SW 1271 (cell line): ENCODE results near the gene SLC37A3.
"Not testable (repeated sequence)": the region's sequence is repeated elsewhere in the genome, so short reads cannot be mapped to it uniquely, and the experiment has no call there.

Source experiments
- DNase-seq, 2 experiments: peaks; one replicate each; lab custom pipeline; 2025; lab: John Stamatoyannopoulos, UW

Gene SLC37A3

GRCh38 chr7:140348161-140348849 is 50.0 kb downstream of the SLC37A3 start:
- DNase-seq, result no peak

GRCh38 chr7:140347218-140347617 is 51.1 kb downstream of the SLC37A3 start:
- DNase-seq, result no peak

- DNase-seq, result no peak
These were observed 52.9 kb downstream of the SLC37A3 start for GRCh38 chr7:140345426-140345825.

- no peak for DNase-seq
These were observed 55.4 kb downstream of the SLC37A3 start for GRCh38 chr7:140342727-140343514.

- not testable (repeated sequence) for DNase-seq
These were observed 59.4 kb downstream of the SLC37A3 start for GRCh38 chr7:140338959-140339358.

DNA sequence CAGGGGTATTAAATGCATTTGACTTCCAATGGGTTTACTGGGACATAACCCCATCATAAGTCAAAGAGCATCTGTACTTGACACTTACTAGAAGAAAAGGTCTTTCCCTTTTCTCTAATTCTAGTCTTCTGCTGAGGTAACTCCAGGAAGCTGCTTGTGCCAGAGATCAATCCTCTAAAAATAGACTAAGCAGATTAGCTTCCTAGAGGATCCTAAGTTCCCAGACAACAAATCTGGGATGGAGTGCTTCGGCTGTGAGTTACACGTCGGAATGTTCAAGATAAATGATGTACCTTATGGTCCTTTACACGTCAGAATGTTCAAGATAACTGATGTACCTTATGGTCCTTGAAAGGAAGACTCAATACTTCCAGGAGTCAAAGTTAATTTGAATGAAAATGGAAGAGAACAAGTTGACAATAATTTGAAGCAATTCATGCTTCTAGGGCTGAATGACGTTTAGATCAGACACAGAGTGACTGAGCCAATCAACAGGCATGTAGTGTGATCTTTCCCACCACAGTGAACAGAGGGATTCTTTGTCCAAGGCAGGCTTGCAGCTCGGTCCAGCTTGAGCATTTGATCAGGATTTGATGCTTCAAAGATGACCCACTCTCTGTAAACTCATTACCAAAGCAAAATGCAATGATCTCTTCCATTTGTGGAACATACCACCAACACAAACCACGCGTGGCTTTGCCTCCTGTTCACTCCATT is 63.8 kb downstream of the SLC37A3 start:
- no peak for DNase-seq

DNA sequence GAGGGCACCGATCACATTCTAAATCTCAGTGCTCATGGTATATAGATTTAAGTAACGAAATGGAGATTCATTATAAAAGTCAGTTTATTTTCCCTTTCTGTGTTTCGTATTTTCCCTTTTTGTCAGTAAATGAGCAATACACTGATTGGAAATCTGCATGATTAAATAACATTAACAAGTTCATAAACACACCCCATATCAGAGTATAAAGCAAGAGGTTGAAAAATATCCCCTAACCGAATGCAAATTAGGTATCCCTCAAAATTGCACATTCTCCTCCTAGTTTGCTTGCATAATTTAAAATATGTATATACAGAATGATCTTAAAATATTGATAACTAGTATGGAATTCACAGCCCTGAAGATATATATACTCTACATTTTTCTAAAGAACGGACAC is 64.6 kb downstream of the SLC37A3 start:
- DNase-seq, result no peak

DNA sequence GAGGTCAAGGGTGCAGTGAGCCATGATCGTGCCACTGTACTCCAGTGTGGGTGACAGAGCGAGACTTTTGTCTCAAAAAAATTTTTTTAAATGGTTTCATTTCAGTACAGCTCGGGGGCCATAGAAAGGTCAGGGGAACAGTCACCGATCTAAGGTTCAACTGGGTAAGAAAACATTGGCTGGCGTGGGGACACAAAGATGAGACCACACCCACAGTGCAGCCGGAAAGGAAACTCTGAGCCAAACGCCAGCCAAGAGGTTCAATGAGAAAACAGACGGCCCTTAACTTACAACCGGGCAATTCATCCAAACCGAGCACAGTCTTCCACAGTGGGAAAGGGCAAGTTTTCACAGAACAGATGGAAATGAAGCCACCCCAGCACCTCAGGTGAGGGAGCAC is 65.1 kb downstream of the SLC37A3 start:
- DNase-seq, result no peak

DNA sequence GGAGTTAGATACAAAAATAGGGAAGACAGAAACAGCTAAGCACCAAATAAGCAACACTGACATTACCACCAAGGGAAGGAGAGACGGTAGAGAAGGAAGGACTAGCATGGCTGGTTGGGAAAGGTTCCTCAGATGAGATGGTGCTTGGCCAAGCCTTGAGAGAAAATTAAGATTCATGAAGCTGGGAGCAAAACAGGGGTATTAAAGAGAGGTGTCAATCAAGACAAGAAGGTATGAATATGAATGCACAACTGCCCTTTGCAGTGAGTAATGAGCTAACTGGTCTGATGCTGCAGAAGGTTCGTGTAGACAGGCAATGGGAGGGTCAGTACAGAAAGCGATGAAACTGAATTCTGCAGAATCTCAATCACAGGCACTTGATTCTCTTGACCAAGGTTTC is 67.7 kb downstream of the SLC37A3 start:
- DNase-seq, result no peak

- no peak for DNase-seq
These were observed 68.2 kb downstream of the SLC37A3 start for GRCh38 chr7:140330128-140330527.

DNA sequence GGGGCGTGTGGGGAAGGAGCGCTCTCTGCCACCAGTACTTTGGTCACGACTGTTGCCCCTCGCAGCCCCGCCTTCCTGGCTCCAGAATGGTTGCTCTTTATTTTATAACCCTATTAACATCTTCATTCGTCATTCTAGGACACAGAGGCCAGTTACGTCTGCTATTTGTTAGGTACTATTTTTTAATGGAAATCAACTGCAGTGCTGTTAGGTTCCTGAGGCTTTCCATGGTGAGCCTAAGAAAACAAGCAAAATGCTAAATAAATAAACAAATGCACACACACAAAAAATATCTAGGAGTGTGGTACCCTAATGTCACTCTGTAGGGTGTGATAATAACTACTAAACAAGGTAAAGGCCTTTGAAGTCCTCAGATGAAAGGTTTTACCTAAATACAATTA is 71.1 kb downstream of the SLC37A3 start:
- DNase-seq, result no peak

GRCh38 chr7:140326116-140326928 is 72.0 kb downstream of the SLC37A3 start:
- DNase-seq, result no peak

- no peak for DNase-seq
These were observed 72.7 kb downstream of the SLC37A3 start for GRCh38 chr7:140325600-140325999.

GRCh38 chr7:140324714-140325113 is 73.6 kb downstream of the SLC37A3 start:
- DNase-seq, result no peak

DNA sequence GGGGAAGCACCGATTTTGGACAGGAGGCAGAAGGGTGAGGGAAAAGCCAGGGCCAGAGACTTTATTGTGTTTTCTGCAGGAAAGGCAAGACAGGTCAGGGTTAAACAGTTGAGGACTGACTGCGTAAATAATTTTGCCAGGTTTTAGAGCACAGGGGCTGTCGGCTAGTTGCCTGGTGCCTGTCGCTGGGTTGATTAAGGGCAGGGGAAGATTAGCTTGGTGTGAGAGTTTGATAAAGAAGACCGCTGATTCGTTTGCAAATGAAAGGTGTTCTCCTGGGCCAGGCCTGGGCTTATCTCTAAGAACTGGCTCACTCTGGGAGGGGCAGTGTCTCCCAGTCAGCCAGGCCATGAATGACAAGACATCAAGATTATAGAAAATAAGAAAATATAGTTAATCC is 75.6 kb downstream of the SLC37A3 start:
- no peak for DNase-seq

- DNase-seq, result not testable (repeated sequence)
These were observed 78.3 kb downstream of the SLC37A3 start for GRCh38 chr7:140320078-140320477.

- no peak for DNase-seq
These were observed 80.3 kb downstream of the SLC37A3 start for GRCh38 chr7:140317999-140318398.

DNA sequence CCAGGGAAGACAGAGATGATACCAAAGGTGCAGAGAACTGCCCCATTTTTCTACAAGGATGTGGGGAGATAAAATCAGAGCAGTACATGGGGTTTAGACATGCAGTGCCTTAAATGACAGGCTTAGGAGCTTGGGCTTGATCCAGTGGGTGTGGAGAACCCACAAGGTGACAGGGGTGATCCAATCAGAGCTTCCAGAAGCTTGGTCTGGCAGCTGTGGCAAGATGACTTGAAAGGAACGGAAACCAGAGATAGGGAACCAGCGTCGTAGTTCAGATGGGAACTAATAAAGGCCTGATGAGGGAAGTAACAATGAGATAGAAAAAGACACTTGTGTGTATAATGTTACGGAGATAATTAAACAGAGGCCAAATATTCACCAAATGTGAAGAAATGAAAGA is 80.7 kb downstream of the SLC37A3 start:
- DNase-seq, result no peak

GRCh38 chr7:140316165-140316661 is 82.1 kb downstream of the SLC37A3 start:
- no peak for DNase-seq

- DNase-seq, result no peak
These were observed 82.7 kb downstream of the SLC37A3 start for GRCh38 chr7:140315498-140316164.
